ENCODE results near the gene RND3.
A peak's percentile ranks its signal among the peaks of the same experiment; 100 is the strongest.

Gene RND3, protein sequence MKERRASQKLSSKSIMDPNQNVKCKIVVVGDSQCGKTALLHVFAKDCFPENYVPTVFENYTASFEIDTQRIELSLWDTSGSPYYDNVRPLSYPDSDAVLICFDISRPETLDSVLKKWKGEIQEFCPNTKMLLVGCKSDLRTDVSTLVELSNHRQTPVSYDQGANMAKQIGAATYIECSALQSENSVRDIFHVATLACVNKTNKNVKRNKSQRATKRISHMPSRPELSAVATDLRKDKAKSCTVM

DNA sequence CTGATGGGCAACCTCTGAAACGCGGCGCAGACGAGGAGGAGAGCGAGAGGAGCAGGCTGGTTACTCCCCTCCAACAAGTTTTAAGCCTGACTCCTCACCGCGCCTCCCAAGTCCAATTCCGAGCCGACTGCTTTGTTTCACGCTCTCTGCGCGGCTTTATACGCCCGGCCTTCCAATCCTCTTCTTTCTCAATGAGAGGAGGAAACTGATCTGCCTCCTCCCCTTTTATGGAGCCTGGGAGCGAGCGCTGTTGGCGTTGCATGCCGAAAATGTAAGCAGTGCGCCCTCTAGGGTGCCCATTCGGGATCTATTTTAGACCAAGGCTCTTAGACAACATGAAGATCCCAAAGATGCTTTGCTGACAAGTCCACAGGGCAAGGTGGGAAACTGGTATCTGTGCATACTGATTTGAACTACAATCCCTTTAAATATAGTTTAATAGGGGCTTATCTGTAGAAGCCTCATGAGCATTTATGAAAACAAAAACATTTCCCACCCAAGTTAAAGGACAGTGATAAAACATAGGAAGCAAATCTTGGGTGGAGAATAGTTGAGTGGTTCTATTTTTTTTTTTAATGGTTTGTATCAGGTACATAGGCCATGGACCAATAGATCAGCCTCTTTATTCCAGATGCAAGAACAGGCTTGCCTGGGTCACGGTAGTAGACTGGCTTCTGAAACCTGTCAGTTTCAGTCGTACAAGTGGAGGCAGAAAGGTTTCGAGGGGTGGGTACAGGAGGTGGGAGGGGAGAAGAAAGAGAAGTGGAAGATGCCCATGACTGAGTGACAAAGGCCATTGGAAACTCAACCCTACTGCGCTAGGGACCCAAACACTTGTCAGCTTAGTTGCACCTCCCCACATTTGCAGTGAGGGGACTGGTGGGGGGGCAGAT, at the start of gene RND3:
Gene RND3, minus strand, starts transcription at position 131 of the 893 bp plus-strand sequence. CDS start 250 bp downstream, outside the sequence.
- DNase-seq (ENCODE audit: low read depth in 2 of 2): peak; percentile 99 to 100
- TF ChIP-seq, protein P1, sequence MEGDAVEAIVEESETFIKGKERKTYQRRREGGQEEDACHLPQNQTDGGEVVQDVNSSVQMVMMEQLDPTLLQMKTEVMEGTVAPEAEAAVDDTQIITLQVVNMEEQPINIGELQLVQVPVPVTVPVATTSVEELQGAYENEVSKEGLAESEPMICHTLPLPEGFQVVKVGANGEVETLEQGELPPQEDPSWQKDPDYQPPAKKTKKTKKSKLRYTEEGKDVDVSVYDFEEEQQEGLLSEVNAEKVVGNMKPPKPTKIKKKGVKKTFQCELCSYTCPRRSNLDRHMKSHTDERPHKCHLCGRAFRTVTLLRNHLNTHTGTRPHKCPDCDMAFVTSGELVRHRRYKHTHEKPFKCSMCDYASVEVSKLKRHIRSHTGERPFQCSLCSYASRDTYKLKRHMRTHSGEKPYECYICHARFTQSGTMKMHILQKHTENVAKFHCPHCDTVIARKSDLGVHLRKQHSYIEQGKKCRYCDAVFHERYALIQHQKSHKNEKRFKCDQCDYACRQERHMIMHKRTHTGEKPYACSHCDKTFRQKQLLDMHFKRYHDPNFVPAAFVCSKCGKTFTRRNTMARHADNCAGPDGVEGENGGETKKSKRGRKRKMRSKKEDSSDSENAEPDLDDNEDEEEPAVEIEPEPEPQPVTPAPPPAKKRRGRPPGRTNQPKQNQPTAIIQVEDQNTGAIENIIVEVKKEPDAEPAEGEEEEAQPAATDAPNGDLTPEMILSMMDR (IDR thresholded peaks at IDR 0.05; ENCODE audit: low read depth, low read length): peak; percentile 89
- peak within 1 kb of the TSS; percentile 74 to 91 for H3K4me3 ChIP-seq (replicated peaks in 1 of 2; ENCODE audit: low read depth in 2 of 2, low read length in 2 of 2)

DNA sequence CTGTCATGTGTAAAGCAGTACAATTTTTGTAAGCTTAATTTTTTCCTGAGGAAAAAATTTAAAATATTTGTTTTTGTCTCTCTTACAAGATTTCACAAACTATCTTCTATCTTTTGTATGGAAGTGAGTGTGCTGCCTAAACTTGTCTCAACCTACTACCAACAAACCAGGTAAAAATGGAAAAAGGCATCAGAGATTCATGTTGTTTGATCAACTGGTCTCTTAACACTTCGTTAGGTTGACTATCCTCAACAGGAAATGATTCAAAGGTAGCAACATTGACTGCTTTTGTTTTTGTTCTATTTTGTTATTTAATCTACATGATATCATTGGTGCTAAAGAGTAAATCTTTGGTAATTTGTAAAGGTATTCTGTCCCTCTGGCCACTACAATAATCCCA, 47.7 kb upstream of the RND3 start:
- H3K4me3 ChIP-seq (replicated peaks in 1 of 2; ENCODE audit: low read depth in 2 of 2, low read length in 2 of 2): no peak overlapping the region
- TF ChIP-seq, protein P1 (IDR thresholded peaks at IDR 0.05; ENCODE audit: low read depth, low read length): no peak
- peak in 1 of 2 donors; percentile 34 for DNase-seq (ENCODE audit: low read depth in 2 of 2)

DNA sequence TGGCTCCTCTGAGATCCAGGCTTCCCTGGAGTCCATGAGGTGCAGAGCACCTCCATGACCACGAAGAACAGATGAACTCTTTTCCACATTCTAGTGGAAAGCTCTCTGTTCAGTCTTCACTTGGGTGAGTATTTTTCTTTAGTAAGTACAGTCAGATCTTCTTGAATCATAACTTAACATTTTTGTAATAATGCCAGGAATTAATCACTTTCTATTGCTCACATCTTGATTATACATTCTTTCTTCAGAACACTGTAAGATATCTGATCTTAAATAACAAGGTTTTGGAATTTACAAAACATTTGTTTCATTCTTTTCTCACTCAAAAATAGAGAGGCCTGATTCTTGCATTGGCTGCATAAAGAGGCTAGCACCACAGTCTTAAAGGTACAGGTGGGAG, 45.4 kb upstream of the RND3 start:
- TF ChIP-seq, protein P1 (IDR thresholded peaks at IDR 0.05; ENCODE audit: low read depth, low read length): no peak
- H3K4me3 ChIP-seq (replicated peaks in 1 of 2; ENCODE audit: low read depth in 2 of 2, low read length in 2 of 2): no peak overlapping the region
- DNase-seq (ENCODE audit: low read depth in 2 of 2): peak; percentile 61 to 84

DNA sequence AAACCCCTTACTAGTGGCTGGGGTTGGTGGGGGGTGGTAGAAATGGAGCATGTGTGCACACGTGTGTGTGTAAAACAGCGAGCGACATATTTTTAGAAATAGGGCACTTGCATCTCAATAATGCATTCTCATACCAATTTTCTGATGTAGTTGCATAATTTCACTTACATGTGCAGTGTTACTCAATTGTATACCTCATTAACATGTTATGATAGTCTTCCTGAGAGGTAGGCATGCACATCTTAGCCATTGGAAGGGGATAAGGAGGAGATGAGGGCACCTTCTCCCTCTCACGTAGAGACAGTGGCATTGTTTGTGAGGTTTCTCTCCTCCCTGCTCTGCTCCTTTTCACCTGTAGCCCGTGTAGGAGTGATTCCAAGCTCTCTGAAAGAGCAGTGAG, 44.6 kb upstream of the RND3 start:
- H3K4me3 ChIP-seq (replicated peaks in 1 of 2; ENCODE audit: low read depth in 2 of 2, low read length in 2 of 2): no peak overlapping the region
- DNase-seq (ENCODE audit: low read depth in 2 of 2): no peak
- TF ChIP-seq, protein P1 (IDR thresholded peaks at IDR 0.05; ENCODE audit: low read depth, low read length): no peak

DNA sequence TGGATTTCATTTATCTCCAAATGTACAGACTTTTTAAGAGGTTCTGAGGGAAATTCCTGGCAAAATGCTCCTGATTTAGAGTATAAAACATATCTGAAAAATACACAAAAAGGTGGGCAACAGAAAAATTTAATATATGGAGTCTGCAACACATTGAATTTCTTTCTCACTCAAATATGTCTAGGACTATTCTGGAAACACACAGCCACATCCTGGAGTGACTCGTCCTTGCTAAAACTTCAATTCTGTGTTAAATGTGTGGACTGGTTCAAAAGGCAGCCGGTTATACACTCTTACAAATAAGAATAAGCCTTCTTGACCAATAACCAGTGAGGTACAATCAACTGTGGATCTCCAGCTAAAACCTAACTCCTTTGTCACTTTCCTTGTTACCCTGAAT, 44.1 kb upstream of the RND3 start:
- H3K4me3 ChIP-seq (replicated peaks in 1 of 2; ENCODE audit: low read depth in 2 of 2, low read length in 2 of 2): no peak overlapping the region
- peak in 1 of 2 donors; percentile 38 for DNase-seq (ENCODE audit: low read depth in 2 of 2)
- TF ChIP-seq, protein P1 (IDR thresholded peaks at IDR 0.05; ENCODE audit: low read depth, low read length): no peak

DNA sequence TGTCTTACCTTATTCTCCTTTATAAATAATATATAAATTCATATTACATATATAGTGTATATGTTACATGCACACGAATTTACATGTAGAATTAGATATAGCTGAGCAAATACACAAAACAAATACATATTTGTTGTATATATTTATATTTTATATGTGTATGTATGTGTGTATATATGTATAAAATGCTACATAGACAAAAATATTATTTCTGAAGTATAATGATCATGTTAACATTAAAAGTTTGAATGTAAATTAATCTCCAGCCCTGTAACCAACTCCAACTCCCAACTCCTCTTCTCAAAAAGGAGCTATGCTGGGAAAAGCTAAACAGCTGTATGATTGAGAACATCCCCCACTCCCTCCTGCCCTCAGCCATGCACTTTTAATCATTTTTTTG, 42.7 kb upstream of the RND3 start:
- no peak for DNase-seq (ENCODE audit: low read depth in 2 of 2)
- TF ChIP-seq, protein P1 (IDR thresholded peaks at IDR 0.05; ENCODE audit: low read depth, low read length): no peak
- no peak overlapping the region for H3K4me3 ChIP-seq (replicated peaks in 1 of 2; ENCODE audit: low read depth in 2 of 2, low read length in 2 of 2)
